B cell (primary cell): Measurements from ENCODE around the gene PTPRN. TPM values are rescaled to one million over a fixed set of nuclear protein-coding genes. Genes with fewer than 3 reads are reported as not detected.

Experiments used
- ATAC-seq: fragments of 200-7000 bp; cut with Tn5 transposase; one replicate; pipeline ENCODE4 v1.10.0; 2021; ENCODE audit warnings: low read depth, mild to moderate bottlenecking, moderate number of reproducible peaks, moderate library complexity
- CTCF ChIA-PET: fragments of 350-600 bp; sonication (Branson Sonifier 250); formaldehyde crosslinking; loops from one replicate; lab custom pipeline; 2021; ENCODE audit warnings: antibody characterized with exemption, inconsistent platforms; lab: Charles Lee
- POLR2A ChIA-PET: fragments of 350-600 bp; sonication (Branson Sonifier 250); formaldehyde crosslinking; loops from one replicate; lab custom pipeline; 2021; ENCODE audit warnings: antibody characterized with exemption; lab: Charles Lee
- DNase-seq: peaks from one replicate; pipeline ENCODE4 v3.0.0; 2013
- H2AFZ ChIP-seq: 2 replicates; pipeline ENCODE4 v1.6.1; 2012; ENCODE audit warnings: mild to moderate bottlenecking, low read depth, low read length; ENCODE audit not compliant: insufficient read depth, poor library complexity, severe bottlenecking
- H3K27ac ChIP-seq, 2 donors: 1 replicate in 1 of 2; 2 replicates in 1 of 2; pipeline ENCODE4 v1.5.1; 2012 to 2013; ENCODE audit warnings: low read length in 2 of 2, mild to moderate bottlenecking in 2 of 2, moderate library complexity in 1 of 2
- H3K27me3 ChIP-seq, 4 experiments: fragments of 200-600 bp in 1 of 4; sonication (generic) in 1 of 4; replicated peaks in 1 of 4; 1 replicate in 2 of 4; 2 replicates in 2 of 4; pipeline versions ENCODE4 v1.6.1 to v1.7.0; 2013 to 2016; ENCODE audit warnings: low read length in 3 of 4, mild to moderate bottlenecking in 2 of 4, mixed read lengths in 1 of 4, moderate library complexity in 1 of 4; ENCODE audit not compliant: insufficient read depth in 4 of 4, control insufficient read depth in 3 of 4; ENCODE audit errors: control extremely low read depth in 1 of 4
- H3K36me3 ChIP-seq, 2 experiments: replicated peaks in 1 of 2; 1 replicate in 1 of 2; 2 replicates in 1 of 2; pipeline versions ENCODE4 v1.6.1 to v1.7.1; 2013; ENCODE audit warnings: low read length in 1 of 2; ENCODE audit not compliant: insufficient read depth in 2 of 2, control insufficient read depth in 1 of 2; ENCODE audit errors: control extremely low read depth in 1 of 2, extremely low read depth in 1 of 2
- H3K4me1 ChIP-seq, 2 donors: fragments of 200-600 bp in 1 of 2; sonication (generic) in 1 of 2; 1 replicate in 1 of 2; 2 replicates in 1 of 2; pipeline versions ENCODE4 v1.5.1 to v1.6.1; 2013 to 2017; ENCODE audit warnings: low read length in 2 of 2; ENCODE audit not compliant: control insufficient read depth in 2 of 2, insufficient read depth in 2 of 2
- H3K4me2 ChIP-seq: replicated peaks from 2 replicates; pipeline ENCODE3; 2012; ENCODE audit warnings: mild to moderate bottlenecking, low read depth, low read length; ENCODE audit not compliant: poor library complexity, severe bottlenecking
- H3K4me3 ChIP-seq, 5 experiments: fragments of 200-600 bp in 1 of 5; sonication (generic) in 1 of 5; 1 replicate in 3 of 5; 2 replicates in 2 of 5; pipeline versions ENCODE4 v1.5.1 to v1.7.0; 2011 to 2016; ENCODE audit warnings: low read length in 4 of 5, mild to moderate bottlenecking in 4 of 5, low read depth in 2 of 5, control low read depth in 1 of 5, moderate library complexity in 1 of 5; ENCODE audit not compliant: insufficient read depth in 1 of 5; ENCODE audit errors: control extremely low read depth in 1 of 5, extremely low read depth in 1 of 5
- H3K79me2 ChIP-seq: fragments of 200-600 bp; sonication (generic); one replicate; pipeline ENCODE4 v1.6.0; 2016; ENCODE audit warnings: low read length; ENCODE audit not compliant: control insufficient read depth, insufficient read depth
- H3K9ac ChIP-seq: fragments of 200-600 bp; sonication (generic); 2 replicates; pipeline ENCODE4 v1.6.1; 2017; ENCODE audit warnings: mild to moderate bottlenecking, low read length, moderate library complexity
- H3K9me3 ChIP-seq, 3 donors: one replicate each; pipeline versions ENCODE4 v1.6.1 to v1.7.1; 2013; ENCODE audit warnings: low read length in 2 of 3; ENCODE audit not compliant: control insufficient read depth in 2 of 3, insufficient read depth in 1 of 3; ENCODE audit errors: control extremely low read depth in 1 of 3
- H4K20me1 ChIP-seq: 2 replicates; pipeline ENCODE4 v1.6.0; 2012; ENCODE audit warnings: mild to moderate bottlenecking, low read length; ENCODE audit not compliant: insufficient read depth, control insufficient read depth, poor library complexity, severe bottlenecking
- H3K27ac Mint-ChIP-seq: one replicate; pipeline ENCODE4 v1.8.0; 2021; ENCODE audit warnings: mixed read lengths
- H3K27me3 Mint-ChIP-seq: one replicate; pipeline ENCODE4 v1.8.0; 2021; ENCODE audit warnings: mixed read lengths
- H3K4me1 Mint-ChIP-seq: one replicate; pipeline ENCODE4 v1.8.0; 2021; ENCODE audit warnings: mixed read lengths
- H3K4me3 Mint-ChIP-seq: one replicate; pipeline ENCODE4 v1.8.0; 2021; ENCODE audit warnings: mixed read lengths
- H3K9me3 Mint-ChIP-seq: one replicate; pipeline ENCODE4 v1.8.0; 2022; ENCODE audit warnings: mixed read lengths; ENCODE audit not compliant: insufficient read depth
- EZH2 ChIP-seq: IDR thresholded peaks from 2 replicates; pipeline ENCODE4 v1.6.1; 2012; ENCODE audit warnings: borderline replicate concordance, low read depth, mild to moderate bottlenecking, moderate library complexity, low read length; ENCODE audit not compliant: insufficient read depth, poor library complexity, severe bottlenecking
- WGBS: methylation state at CpG from one replicate; pipeline ENCODE4 v1.1.5; 2013; ENCODE audit warnings: missing lambda C conversion rate; ENCODE audit not compliant: insufficient coverage; 5-methylcytosine and 5-hydroxymethylcytosine counted together
- intact Hi-C: fragments of 100-400 bp; cut with micrococcal nuclease; formaldehyde crosslinking; loops from one replicate; pipeline ENCODE4 v1.10.0; 2022
- polyA plus RNA-seq: library from polyadenylated mRNA; depleted of rRNA; stranded (reverse); fragments of >200 nt; gene quantifications from 2 replicates; pipeline ENCODE4 v1.2.3, GENCODE V29; 2012
- total RNA-seq, 2 donors: library from RNA; stranded (reverse); fragments of 120-200 nt in 1 of 2; gene quantifications; 1 replicate in 1 of 2; 2 replicates in 1 of 2; pipeline versions ENCODE4 v1.2.3 to v1.2.4, GENCODE V29; 2013 to 2022
- TF ChIP-seq, protein P1 (sequence below): fragments of 200-600 bp; IDR thresholded peaks from one replicate; pipeline ENCODE4 v1.8.0; 2022; ENCODE audit warnings: antibody characterized with exemption, mild to moderate bottlenecking

Gene PTPRN
- total and polyA plus RNA-seq, 2 donors (not counting 1 experiment from before 2014, with no cell fraction given), result 0.04 TPM; not detected in 1

DNA sequence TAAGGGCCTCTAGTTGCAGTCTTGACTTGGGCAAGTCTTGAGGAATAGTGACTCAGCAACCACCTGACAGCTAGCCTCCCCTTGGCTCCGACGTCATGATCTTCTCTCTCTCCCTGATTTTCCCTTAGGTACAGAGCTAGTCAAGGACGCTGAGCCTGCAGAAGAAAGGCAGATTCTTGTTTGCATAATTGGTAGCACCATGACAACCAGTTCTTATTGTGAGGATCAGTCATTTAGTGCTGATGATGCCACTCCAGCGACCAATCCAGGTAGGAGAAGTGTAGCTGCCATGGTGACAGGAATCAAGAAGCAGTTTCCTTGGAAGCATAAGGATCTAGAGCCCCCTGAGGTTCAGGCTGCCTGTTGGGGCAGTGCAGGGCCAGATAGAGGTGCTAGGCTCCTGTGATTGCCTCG is 26.2 kb upstream of the PTPRN start:
- 72% methylated on average over 4 of the region's 5 CpGs for WGBS

GRCh38 chr2:219334076-219334475 is 24.9 kb upstream of the PTPRN start:
- TF ChIP-seq, protein P1, sequence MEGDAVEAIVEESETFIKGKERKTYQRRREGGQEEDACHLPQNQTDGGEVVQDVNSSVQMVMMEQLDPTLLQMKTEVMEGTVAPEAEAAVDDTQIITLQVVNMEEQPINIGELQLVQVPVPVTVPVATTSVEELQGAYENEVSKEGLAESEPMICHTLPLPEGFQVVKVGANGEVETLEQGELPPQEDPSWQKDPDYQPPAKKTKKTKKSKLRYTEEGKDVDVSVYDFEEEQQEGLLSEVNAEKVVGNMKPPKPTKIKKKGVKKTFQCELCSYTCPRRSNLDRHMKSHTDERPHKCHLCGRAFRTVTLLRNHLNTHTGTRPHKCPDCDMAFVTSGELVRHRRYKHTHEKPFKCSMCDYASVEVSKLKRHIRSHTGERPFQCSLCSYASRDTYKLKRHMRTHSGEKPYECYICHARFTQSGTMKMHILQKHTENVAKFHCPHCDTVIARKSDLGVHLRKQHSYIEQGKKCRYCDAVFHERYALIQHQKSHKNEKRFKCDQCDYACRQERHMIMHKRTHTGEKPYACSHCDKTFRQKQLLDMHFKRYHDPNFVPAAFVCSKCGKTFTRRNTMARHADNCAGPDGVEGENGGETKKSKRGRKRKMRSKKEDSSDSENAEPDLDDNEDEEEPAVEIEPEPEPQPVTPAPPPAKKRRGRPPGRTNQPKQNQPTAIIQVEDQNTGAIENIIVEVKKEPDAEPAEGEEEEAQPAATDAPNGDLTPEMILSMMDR, result no peak
- TF ChIP-seq EZH2, result no peak
- POLR2A ChIA-PET, result no interaction called here
- Mint-ChIP-seq H3K9me3 (peaks cover 5% of the 10 kb centered on the region), H3K4me3 (no peak overlapping the region), H3K27me3 (peaks cover 72% of the 10 kb centered on the region), H3K4me1 (no peaks in the 10 kb centered on the region), H3K27ac (no peak overlapping the region)
- DNase-seq (no peak), ATAC-seq (no peak)
- no peak overlapping the region for H3K27ac ChIP-seq
- peaks cover 0 to 57% (median 20%) of the 10 kb centered on the region in 4 experiments for H3K27me3 ChIP-seq
- no peak overlapping the region for H3K4me3 ChIP-seq
- H3K36me3 ChIP-seq, result no peaks in the 10 kb centered on the region
- no peak overlapping the region for H3K4me2 ChIP-seq
- H3K79me2 ChIP-seq, result no peaks in the 10 kb centered on the region
- H3K4me1 ChIP-seq, result no peaks in the 10 kb centered on the region
- intact Hi-C loops, result no loop called here
- no peaks in the 10 kb centered on the region for H4K20me1 ChIP-seq
- H2AFZ ChIP-seq, result no peak overlapping the region
- CTCF ChIA-PET, result no interaction called here
- H3K9ac ChIP-seq, result no peak overlapping the region
- no CpG with 5 or more reads among the region's 2 CpGs for WGBS
- peaks cover 1 to 23% (median 5%) of the 10 kb centered on the region in 3 donors for H3K9me3 ChIP-seq

More for the DNA sequence above, 26.2 kb upstream of the PTPRN start:
- Histone ChIP-seq H3K4me3 (no peak overlapping the region), H3K9me3 (peaks cover 1 to 23% (median 5%) of the 10 kb centered on the region in 3 donors), H3K4me2 (no peak overlapping the region), H4K20me1 (no peaks in the 10 kb centered on the region), H3K79me2 (no peaks in the 10 kb centered on the region), H2AFZ (no peak overlapping the region), H3K27me3 (peaks cover 0 to 51% (median 20%) of the 10 kb centered on the region in 4 experiments), H3K9ac (no peak overlapping the region), H3K36me3 (no peaks in the 10 kb centered on the region), H3K27ac (no peak overlapping the region), H3K4me1 (no peaks in the 10 kb centered on the region)
- ChIA-PET POLR2A (no interaction called here), CTCF (no interaction called here)
- no peak for TF ChIP-seq EZH2
- TF ChIP-seq, protein P1, result no peak
- peaks cover 5% of the 10 kb centered on the region for H3K9me3 Mint-ChIP-seq
- H3K27me3 Mint-ChIP-seq, result peaks cover 71% of the 10 kb centered on the region
- no peak overlapping the region for H3K4me3 Mint-ChIP-seq
- no peaks in the 10 kb centered on the region for H3K4me1 Mint-ChIP-seq
- ATAC-seq, result no peak
- H3K27ac Mint-ChIP-seq, result no peak overlapping the region
- intact Hi-C loops, result no loop called here
- DNase-seq, result no peak
